Measurements from ENCODE around the gene SLC7A14.

SLC7A14 gene

GRCh38 chr3:170532573-170532972 lies 53.3 kb downstream of the SLC7A14 start:
- DNase-seq, result peak; percentile 71

GRCh38 chr3:170531657-170532335 lies 54.1 kb downstream of the SLC7A14 start:
- DNase-seq, result peak; percentile 65

- DNase-seq, result no peak
Observed at GRCh38 chr3:170531054-170531453, 54.8 kb downstream of the SLC7A14 start.

GRCh38 chr3:170529912-170530311 lies 56.0 kb downstream of the SLC7A14 start:
- DNase-seq, result no peak

- no peak for DNase-seq
Observed at GRCh38 chr3:170529346-170529745, 56.5 kb downstream of the SLC7A14 start.

- DNase-seq, result no peak
Observed at GRCh38 chr3:170528726-170529125, 57.1 kb downstream of the SLC7A14 start.

- DNase-seq, result no peak
Observed at GRCh38 chr3:170524073-170524472, 61.8 kb downstream of the SLC7A14 start.

GRCh38 chr3:170523248-170523647 lies 62.6 kb downstream of the SLC7A14 start:
- DNase-seq, result no peak

GRCh38 chr3:170522201-170522600 lies 63.7 kb downstream of the SLC7A14 start:
- DNase-seq, result no peak

- no peak for DNase-seq
Observed at GRCh38 chr3:170520996-170521395, 64.9 kb downstream of the SLC7A14 start.

- no peak for DNase-seq
Observed at GRCh38 chr3:170517242-170517945, 68.5 kb downstream of the SLC7A14 start.

GRCh38 chr3:170513642-170514041 lies 72.2 kb downstream of the SLC7A14 start:
- no peak for DNase-seq

- no peak for DNase-seq
Observed at GRCh38 chr3:170511371-170511770, 74.5 kb downstream of the SLC7A14 start.

GRCh38 chr3:170508839-170509238 lies 77.0 kb downstream of the SLC7A14 start:
- DNase-seq, result no peak

GRCh38 chr3:170508291-170508690 lies 77.6 kb downstream of the SLC7A14 start:
- no peak for DNase-seq

- DNase-seq, result no peak
Observed at GRCh38 chr3:170507063-170507462, 78.8 kb downstream of the SLC7A14 start.

GRCh38 chr3:170506556-170506955 lies 79.3 kb downstream of the SLC7A14 start:
- peak; percentile 22 for DNase-seq

GRCh38 chr3:170502297-170502696 lies 83.6 kb downstream of the SLC7A14 start:
- DNase-seq, result no peak

- no peak for DNase-seq
Observed at GRCh38 chr3:170500995-170501394, 84.9 kb downstream of the SLC7A14 start.

GRCh38 chr3:170500462-170500861 lies 85.4 kb downstream of the SLC7A14 start:
- DNase-seq, result no peak

- DNase-seq, result peak; percentile 2
Observed at GRCh38 chr3:170499562-170500156, 86.2 kb downstream of the SLC7A14 start.

- no peak for DNase-seq
Observed at GRCh38 chr3:170497207-170498095, 88.4 kb downstream of the SLC7A14 start.

- DNase-seq, result no peak
Observed at GRCh38 chr3:170496868-170497140, 89.1 kb downstream of the SLC7A14 start.

All from NCI-H1436 (cell line).